Measurements from ENCODE around the gene ARMC9. TPM values are rescaled to one million over a fixed set of nuclear protein-coding genes. Genes with fewer than 3 reads are reported as not detected.

The ARMC9 gene
- total and polyA plus RNA-seq, 2 donors (not counting 3 experiments of a cell fraction or from before 2014, with no cell fraction given), result 16.4 to 24.2 TPM

- FAIRE-seq (peak; percentile 58), DNase-seq (ENCODE audit: low read depth, low spot score) (no peak)
- H3K4me3 ChIP-seq (replicated peaks in 1 of 3; ENCODE audit: insufficient read depth in 1 of 3, low read depth in 1 of 3, low read length in 3 of 3), result no peak overlapping the region
- no peaks in the 10 kb centered on the region for H3K27me3 ChIP-seq (ENCODE audit: control insufficient read depth in 2 of 2, insufficient read depth in 2 of 2, low read length in 2 of 2)
- H3K9me1 ChIP-seq (replicated peaks; ENCODE audit: control insufficient read depth, extremely low read depth, insufficient read depth, low read length), result no peaks in the 10 kb centered on the region
- dilution Hi-C loops (cut with MboI; ENCODE audit: extremely low pct_ligation_motif_present, low sequenced_read_pairs), result no loop called here
- no peak overlapping the region for H3K9ac ChIP-seq (replicated peaks; ENCODE audit: extremely low read depth, insufficient read depth, low read length)
- peaks cover 0 to 2% of the 10 kb centered on the region in 2 experiments for H3K36me3 ChIP-seq (ENCODE audit: control insufficient read depth in 2 of 2, extremely low read depth in 1 of 2, insufficient read depth in 2 of 2, low read length in 2 of 2)
- H2AFZ ChIP-seq (ENCODE audit: low read depth, low read length), result no peak overlapping the region
- no peaks in the 10 kb centered on the region for H4K20me1 ChIP-seq (replicated peaks; ENCODE audit: control insufficient read depth, extremely low read depth, insufficient read depth, low read length)
- ChIA-PET POLR2A (no interaction called here), CTCF (interaction anchor here (1.3 kb wide), 1 partner anchor 33 kb away, joined by 3 read pairs; no protein-coding TSS in a partner anchor)
- H3K79me2 ChIP-seq (ENCODE audit: control insufficient read depth, insufficient read depth, low read length), result no peaks in the 10 kb centered on the region
- peaks cover 11% of the 10 kb centered on the region for H3K4me1 ChIP-seq (ENCODE audit: control insufficient read depth, extremely low read depth, insufficient read depth, low read length)
- intact Hi-C loops (cut with micrococcal nuclease), result no loop called here
- no peak overlapping the region for H3K27ac ChIP-seq (ENCODE audit: insufficient read depth, low read depth, low read length)
- no peaks in the 10 kb centered on the region for H3K9me3 ChIP-seq (replicated peaks; ENCODE audit: control insufficient read depth, insufficient read depth, low read length)
- TF ChIP-seq MAX (IDR thresholded peaks at IDR 0.05; ENCODE audit: insufficient read depth, insufficient read length) (no peak), POLR2A (IDR thresholded peaks at IDR 0.05; ENCODE audit: low read depth, low read length) (no peak), JUN (IDR thresholded peaks at IDR 0.05; ENCODE audit: borderline replicate concordance, insufficient read depth, insufficient read length, low read depth) (no peak), POLR2AphosphoS5 (IDR thresholded peaks at IDR 0.05; ENCODE audit: insufficient read depth, low read depth, low read length) (no peak), CTCF (IDR thresholded peaks at IDR 0.05; ENCODE audit: extremely low read depth in 1 of 2, insufficient read depth in 1 of 2, low read depth in 1 of 2, low read length in 2 of 2) (no peak), MYC (IDR thresholded peaks at IDR 0.05; ENCODE audit: low read depth, low read length) (no peak), EZH2 (IDR thresholded peaks at IDR 0.05; ENCODE audit: borderline replicate concordance, low read depth, low read length, severe bottlenecking) (no peak), GATA2 (IDR thresholded peaks at IDR 0.05; ENCODE audit: insufficient read depth, insufficient read length, low read depth, low read length) (no peak), FOS (IDR thresholded peaks at IDR 0.05; ENCODE audit: borderline replicate concordance, insufficient read depth, low read length) (no peak)
- BruUV-seq (replicated peaks), result no TSS peak
- H3K4me2 ChIP-seq (ENCODE audit: insufficient read depth, low read length), result no peak overlapping the region
These were observed 134.0 kb downstream of the ARMC9 start for GRCh38 chr2:231332388-231332787.

Measured in endothelial cell of umbilical vein (primary cell).